Activated CD8-positive, alpha-beta T cell treated with anti-CD3 and anti-CD28 coated beads for 36 hours (primary cell): ENCODE measurements around the gene CLSTN2. TPM values are rescaled to one million over a fixed set of nuclear protein-coding genes. Genes with fewer than 3 reads are reported as not detected.

Experiments used
- ATAC-seq: fragments of 200-7000 bp; cut with Tn5 transposase; one replicate; pipeline ENCODE4 v1.10.0; 2021; ENCODE audit warnings: mild to moderate bottlenecking, moderate library complexity
- CTCF ChIA-PET: fragments of 350-600 bp; sonication (Branson Sonifier 250); formaldehyde crosslinking; loops from one replicate; lab custom pipeline; 2021; ENCODE audit warnings: antibody characterized with exemption; lab: Charles Lee
- POLR2A ChIA-PET: fragments of 350-600 bp; sonication (Branson Sonifier 250); formaldehyde crosslinking; loops from one replicate; lab custom pipeline; 2021; ENCODE audit warnings: antibody characterized with exemption; lab: Charles Lee
- DNase-seq: peaks from one replicate; pipeline ENCODE4 v3.0.0-alpha.2; 2020
- H3K27ac Mint-ChIP-seq: one replicate; pipeline ENCODE4 v1.8.0; 2021; ENCODE audit warnings: mild to moderate bottlenecking, mixed read lengths
- H3K27me3 Mint-ChIP-seq: one replicate; pipeline ENCODE4 v1.8.0; 2021; ENCODE audit warnings: mixed read lengths
- H3K36me3 Mint-ChIP-seq: one replicate; pipeline ENCODE4 v1.8.0; 2021; ENCODE audit warnings: low read depth, mixed read lengths
- H3K4me1 Mint-ChIP-seq: one replicate; pipeline ENCODE4 v1.8.0; 2021; ENCODE audit warnings: low read depth, mixed read lengths
- H3K4me3 Mint-ChIP-seq: one replicate; pipeline ENCODE4 v1.8.0; 2021; ENCODE audit warnings: mild to moderate bottlenecking, moderate library complexity, mixed read lengths
- H3K9me3 Mint-ChIP-seq: one replicate; pipeline ENCODE4 v1.8.0; 2021; ENCODE audit warnings: mixed read lengths
- intact Hi-C: fragments of 100-400 bp; cut with micrococcal nuclease; formaldehyde crosslinking; loops from one replicate; pipeline ENCODE4 v1.10.0; 2022
- total RNA-seq, 2 experiments: library from RNA; stranded (reverse); gene quantifications; one replicate each; pipeline ENCODE4 v1.2.3, GENCODE V29; 2021
- TF ChIP-seq, protein P1 (sequence below): fragments of 200-600 bp; IDR thresholded peaks from one replicate; pipeline ENCODE4 v1.8.0; 2022; ENCODE audit warnings: antibody characterized with exemption, mild to moderate bottlenecking

Gene CLSTN2
- total RNA-seq, 2 experiments from 2014 or later = not detected

DNA sequence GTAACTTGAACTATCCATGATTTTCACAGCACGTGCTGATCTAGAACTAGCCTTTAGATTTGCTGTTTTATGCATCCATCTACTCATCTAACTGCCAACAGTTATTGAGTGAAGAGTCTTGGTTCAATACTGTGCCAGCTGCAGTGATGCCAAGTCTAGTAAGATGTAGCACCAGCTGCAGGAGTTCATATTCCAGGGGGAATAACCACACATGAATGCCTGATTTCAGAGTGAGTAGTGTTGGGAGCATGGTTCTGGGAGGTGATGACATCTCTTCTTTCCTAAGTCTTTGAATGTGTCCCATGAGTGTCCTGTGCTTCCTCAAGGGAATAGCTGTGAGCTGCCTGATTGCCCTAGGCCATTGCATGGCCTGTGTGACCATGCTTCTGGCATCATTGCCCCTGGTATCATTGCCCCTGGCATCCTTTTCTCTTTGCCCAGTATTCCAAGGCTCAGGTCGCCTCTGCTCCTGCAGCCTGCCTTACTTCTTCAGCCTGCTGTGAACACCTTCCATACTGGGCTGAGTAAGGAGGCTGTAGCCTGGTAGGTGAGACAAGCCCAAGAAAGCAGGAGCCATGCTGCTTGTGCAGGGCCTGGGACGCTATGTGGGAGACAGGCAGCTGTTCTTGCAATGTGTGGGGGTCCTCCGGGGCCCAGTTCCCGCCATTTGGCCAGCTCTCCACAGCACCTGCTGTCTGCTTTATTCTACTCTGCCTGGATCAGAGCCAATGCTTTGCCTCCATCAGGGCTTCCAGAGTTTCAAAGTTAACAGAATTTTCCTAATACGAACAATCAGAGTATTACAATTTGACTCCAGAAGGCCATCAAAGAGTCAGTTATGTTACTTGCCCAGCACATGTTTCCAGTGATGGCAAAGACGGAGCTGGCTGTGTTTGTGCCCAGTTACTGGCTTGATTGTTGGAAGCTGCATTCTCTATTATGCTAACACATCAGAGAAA is 73.2 kb downstream of the CLSTN2 start:
- no peak overlapping the region for H3K4me3 Mint-ChIP-seq
- TF ChIP-seq, protein P1, sequence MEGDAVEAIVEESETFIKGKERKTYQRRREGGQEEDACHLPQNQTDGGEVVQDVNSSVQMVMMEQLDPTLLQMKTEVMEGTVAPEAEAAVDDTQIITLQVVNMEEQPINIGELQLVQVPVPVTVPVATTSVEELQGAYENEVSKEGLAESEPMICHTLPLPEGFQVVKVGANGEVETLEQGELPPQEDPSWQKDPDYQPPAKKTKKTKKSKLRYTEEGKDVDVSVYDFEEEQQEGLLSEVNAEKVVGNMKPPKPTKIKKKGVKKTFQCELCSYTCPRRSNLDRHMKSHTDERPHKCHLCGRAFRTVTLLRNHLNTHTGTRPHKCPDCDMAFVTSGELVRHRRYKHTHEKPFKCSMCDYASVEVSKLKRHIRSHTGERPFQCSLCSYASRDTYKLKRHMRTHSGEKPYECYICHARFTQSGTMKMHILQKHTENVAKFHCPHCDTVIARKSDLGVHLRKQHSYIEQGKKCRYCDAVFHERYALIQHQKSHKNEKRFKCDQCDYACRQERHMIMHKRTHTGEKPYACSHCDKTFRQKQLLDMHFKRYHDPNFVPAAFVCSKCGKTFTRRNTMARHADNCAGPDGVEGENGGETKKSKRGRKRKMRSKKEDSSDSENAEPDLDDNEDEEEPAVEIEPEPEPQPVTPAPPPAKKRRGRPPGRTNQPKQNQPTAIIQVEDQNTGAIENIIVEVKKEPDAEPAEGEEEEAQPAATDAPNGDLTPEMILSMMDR = no peak
- DNase-seq (no peak), ATAC-seq (no peak)
- H3K9me3 Mint-ChIP-seq = no peaks in the 10 kb centered on the region
- POLR2A ChIA-PET = no interaction called here
- peaks cover 6% of the 10 kb centered on the region for H3K27me3 Mint-ChIP-seq
- no peak overlapping the region for H3K27ac Mint-ChIP-seq
- intact Hi-C loops = no loop called here
- H3K36me3 Mint-ChIP-seq = no peaks in the 10 kb centered on the region
- no peaks in the 10 kb centered on the region for H3K4me1 Mint-ChIP-seq
- CTCF ChIA-PET = no interaction called here

DNA sequence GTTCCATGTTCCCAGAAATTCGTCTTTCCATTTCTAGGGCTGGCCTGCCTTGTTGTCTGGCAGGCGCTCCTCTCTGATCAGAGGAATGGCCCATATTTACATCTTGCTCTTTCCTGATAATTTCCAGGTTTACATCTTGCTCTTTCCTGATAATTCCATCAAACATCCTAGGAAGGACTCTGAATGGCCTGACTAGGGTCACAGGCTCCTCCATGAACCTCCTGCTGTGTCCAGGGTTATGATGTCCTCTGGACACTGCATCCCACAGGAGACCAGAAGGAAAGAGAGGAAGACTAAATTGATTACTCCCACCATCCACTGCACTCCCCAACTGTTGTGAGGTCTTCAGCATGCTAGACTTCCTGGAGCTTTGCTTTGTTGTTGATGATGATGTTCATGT is 75.4 kb downstream of the CLSTN2 start:
- Mint-ChIP-seq H3K4me1 (no peaks in the 10 kb centered on the region), H3K27ac (no peak overlapping the region), H3K4me3 (no peak overlapping the region), H3K27me3 (peaks cover 4% of the 10 kb centered on the region), H3K9me3 (no peaks in the 10 kb centered on the region), H3K36me3 (no peaks in the 10 kb centered on the region)
- intact Hi-C loops = no loop called here
- no peak for ATAC-seq
- CTCF ChIA-PET = no interaction called here
- no peak for DNase-seq
- TF ChIP-seq, protein P1 = no peak
- POLR2A ChIA-PET = no interaction called here

- Mint-ChIP-seq H3K27me3 (no peaks in the 10 kb centered on the region), H3K27ac (no peak overlapping the region), H3K9me3 (no peaks in the 10 kb centered on the region), H3K36me3 (no peaks in the 10 kb centered on the region), H3K4me1 (no peaks in the 10 kb centered on the region), H3K4me3 (no peak overlapping the region)
- ATAC-seq = no peak
- intact Hi-C loops = no loop called here
- TF ChIP-seq, protein P1 = no peak
- ChIA-PET POLR2A (interaction anchor here (0.5 kb wide), 1 partner anchor 386 kb away, joined by 3 read pairs; no protein-coding TSS in a partner anchor), CTCF (no interaction called here)
- no peak for DNase-seq
Measured at GRCh38 chr3:140011086-140011485, 76.1 kb downstream of the CLSTN2 start.

DNA sequence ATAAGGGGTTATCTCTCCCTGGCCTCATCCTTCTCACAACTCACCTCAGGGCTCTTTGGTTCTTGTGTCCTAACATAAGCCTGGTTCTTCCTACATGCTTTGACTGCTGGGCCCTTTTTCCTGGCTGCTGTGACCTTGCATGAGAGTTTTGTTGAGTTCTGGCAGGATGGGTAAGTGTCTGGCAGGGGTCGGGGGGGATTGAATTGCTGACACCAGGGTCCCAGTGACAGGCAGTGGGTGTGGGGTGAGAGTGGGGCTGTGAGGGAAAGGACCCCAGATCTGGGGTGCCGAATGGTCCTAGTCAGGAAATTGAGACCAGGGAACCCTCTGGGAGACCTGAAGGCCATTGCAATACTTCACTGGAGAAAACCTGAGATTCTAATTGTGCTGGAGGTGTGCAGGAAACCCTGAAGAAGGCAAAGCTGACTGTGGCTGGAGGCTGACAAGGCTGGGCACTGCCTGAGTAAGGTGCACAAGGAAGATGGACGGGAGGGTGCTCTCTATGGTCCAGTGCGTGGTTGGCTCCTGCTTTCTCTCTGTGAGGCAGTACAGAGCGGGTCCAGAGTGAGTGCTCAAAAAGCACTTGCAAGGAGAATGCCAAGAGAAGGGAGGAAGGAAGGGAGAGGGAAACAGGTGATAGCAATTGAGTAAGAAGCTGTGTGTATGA is 76.8 kb downstream of the CLSTN2 start:
- CTCF ChIA-PET = no interaction called here
- intact Hi-C loops = no loop called here
- DNase-seq (no peak), ATAC-seq (no peak)
- Mint-ChIP-seq H3K27me3 (no peaks in the 10 kb centered on the region), H3K4me3 (no peak overlapping the region), H3K27ac (no peak overlapping the region), H3K4me1 (no peaks in the 10 kb centered on the region), H3K9me3 (no peaks in the 10 kb centered on the region), H3K36me3 (no peaks in the 10 kb centered on the region)
- POLR2A ChIA-PET = no interaction called here
- TF ChIP-seq, protein P1 = no peak

GRCh38 chr3:140013220-140013619 is 78.2 kb downstream of the CLSTN2 start:
- Mint-ChIP-seq H3K4me3 (no peak overlapping the region), H3K36me3 (no peaks in the 10 kb centered on the region), H3K27ac (no peak overlapping the region), H3K9me3 (no peaks in the 10 kb centered on the region), H3K4me1 (no peaks in the 10 kb centered on the region), H3K27me3 (no peaks in the 10 kb centered on the region)
- no peak for DNase-seq
- POLR2A ChIA-PET = interaction anchor here (0.8 kb wide), 1 partner anchor 749 kb away, joined by 3 read pairs; no protein-coding TSS in a partner anchor
- intact Hi-C loops = no loop called here
- CTCF ChIA-PET = no interaction called here
- no peak for ATAC-seq
- TF ChIP-seq, protein P1 = no peak
